ENCODE results near the gene LYRM2.

DNA sequence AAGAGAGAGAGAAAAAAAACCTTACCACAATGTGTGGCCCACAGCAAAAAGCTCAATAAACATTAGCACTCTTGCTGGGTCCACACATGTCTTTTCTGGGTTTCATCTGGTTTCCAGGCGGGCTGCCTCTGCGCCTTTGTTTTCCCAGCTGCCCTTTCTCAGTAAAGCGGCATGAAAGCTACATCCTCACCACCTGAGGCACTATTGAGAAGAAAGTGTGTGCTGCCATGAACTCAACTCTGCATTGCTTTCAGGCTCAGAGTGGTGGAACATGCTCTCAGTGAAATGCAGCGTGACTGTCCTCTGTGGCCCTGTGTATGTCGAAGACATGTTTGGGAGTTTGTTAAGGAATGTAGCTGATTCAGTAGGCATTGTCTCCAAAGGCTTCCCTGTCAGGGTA lies 102.3 kb downstream of the LYRM2 start:
- TF ChIP-seq POLR2A (IDR thresholded peaks at IDR 0.05; ENCODE audit: low read length) (no peak), GATA1 (IDR thresholded peaks at IDR 0.05; ENCODE audit: low read depth, low read length) (no peak)

Data from erythroblast (primary cell).